Measurements from ENCODE around the gene SLC39A11. TPM values are rescaled to one million over a fixed set of nuclear protein-coding genes. Genes with fewer than 3 reads are reported as not detected.

The SLC39A11 gene
- total and polyA plus RNA-seq, 2 of the 13 experiments (the other 11 are each of a cell fraction or from before 2014, with no cell fraction given): 17.2 to 31.5 TPM

GRCh38 chr17:72749119-72749572 lies 343.3 kb downstream of the SLC39A11 start (continued):
- no peak for TF ChIP-seq ZMAT5 (CRISPR knock-in tag; IDR thresholded peaks at IDR 0.05; ENCODE audit: borderline replicate concordance, low read depth)
- TF ChIP-seq GPN1 (CRISPR knock-in tag; IDR thresholded peaks at IDR 0.05; ENCODE audit: borderline replicate concordance): no peak
- TF ChIP-seq HINFP (CRISPR knock-in tag; IDR thresholded peaks at IDR 0.05; ENCODE audit: low read depth): no peak
- no peak for TF ChIP-seq ZNF776 (CRISPR knock-in tag; IDR thresholded peaks at IDR 0.05)
- TF ChIP-seq ARID3A (IDR thresholded peaks at IDR 0.05; ENCODE audit: low read depth, low read length): no peak
- TF ChIP-seq ZNF136 (CRISPR knock-in tag; IDR thresholded peaks at IDR 0.05; ENCODE audit: low read depth): no peak
- TF ChIP-seq ZZZ3 (CRISPR knock-in tag; IDR thresholded peaks at IDR 0.05; ENCODE audit: borderline replicate concordance): no peak
- no peak for TF ChIP-seq ZBTB49 (CRISPR knock-in tag; IDR thresholded peaks at IDR 0.05; ENCODE audit: borderline replicate concordance)
- TF ChIP-seq MXD4 (CRISPR knock-in tag; IDR thresholded peaks at IDR 0.05): no peak
- 0 out of 2 replicates have a peak, but pooled peaks have one; percentile 39 for TF ChIP-seq ELF1 (CRISPR knock-in tag; IDR thresholded peaks at IDR 0.05)
- TF ChIP-seq MAFK (conservative IDR thresholded peaks at IDR 0.05 in 1 of 2, IDR thresholded peaks at IDR 0.05 in 1 of 2; ENCODE audit: low read length in 2 of 2): no peak
- peak; percentile 47; the same call in 1 of the 2 replicates for TF ChIP-seq ERF (CRISPR knock-in tag; IDR thresholded peaks at IDR 0.05)
- TF ChIP-seq ZFP90 (CRISPR knock-in tag; IDR thresholded peaks at IDR 0.05; ENCODE audit: borderline replicate concordance): no peak; the same call in 1 of the 2 replicates
- no peak for TF ChIP-seq GATAD1 (CRISPR knock-in tag; IDR thresholded peaks at IDR 0.05)
- TF ChIP-seq POGZ (CRISPR knock-in tag; IDR thresholded peaks at IDR 0.05): peak; percentile 57
- TF ChIP-seq SETDB1 (CRISPR knock-in tag; IDR thresholded peaks at IDR 0.05; ENCODE audit: borderline replicate concordance): no peak
- no peak for TF ChIP-seq THAP9 (CRISPR knock-in tag; IDR thresholded peaks at IDR 0.05; ENCODE audit: borderline replicate concordance)
- no peak for TF ChIP-seq CHD4 (IDR thresholded peaks at IDR 0.05; ENCODE audit: borderline replicate concordance, low read length)
- peak; percentile 47; the same call in 1 of the 2 replicates for TF ChIP-seq ZNF501 (CRISPR knock-in tag; IDR thresholded peaks at IDR 0.05)
- TF ChIP-seq AHR (CRISPR knock-in tag; IDR thresholded peaks at IDR 0.05): no peak
- no peak for TF ChIP-seq MLLT10 (CRISPR knock-in tag; IDR thresholded peaks at IDR 0.05)

Data from HepG2 (cell line).